Ishikawa (cell line): Measurements from ENCODE around the gene DIP2A.

Experiments used
- FOXM1 ChIP-seq: IDR thresholded peaks from 2 replicates; pipeline ENCODE4 v1.6.1; 2012; ENCODE audit warnings: low read depth, borderline replicate concordance
- REST ChIP-seq: IDR thresholded peaks from 2 replicates; pipeline ENCODE4 v1.6.1; 2012; ENCODE audit warnings: low read depth, mild to moderate bottlenecking
- USF1 ChIP-seq: IDR thresholded peaks from 2 replicates; pipeline ENCODE4 v1.6.1; 2012

GRCh38 chr21:46550116-46550941 lies 91.6 kb downstream of the DIP2A start:
- TF ChIP-seq FOXM1 = no peak
- TF ChIP-seq USF1 = no peak
- no peak for TF ChIP-seq REST
